Endodermal cell (in vitro differentiated cells): Measurements from ENCODE around the gene OR10A2. TPM values are rescaled to one million over a fixed set of nuclear protein-coding genes. Genes with fewer than 3 reads are reported as not detected.

Experiments
- DNase-seq: peaks from one replicate; pipeline ENCODE4 v3.0.0-alpha.2; 2017
- H3K27ac ChIP-seq: 2 replicates; pipeline ENCODE4 v1.5.1; 2013; ENCODE audit warnings: mild to moderate bottlenecking, low read depth, low read length, moderate library complexity
- H3K27me3 ChIP-seq: 2 replicates; pipeline ENCODE4 v1.6.1; 2013; ENCODE audit warnings: mild to moderate bottlenecking, low read length, moderate library complexity; ENCODE audit not compliant: insufficient read depth, control insufficient read depth, poor library complexity, severe bottlenecking
- H3K36me3 ChIP-seq: 2 replicates; pipeline ENCODE4 v1.7.0; 2013; ENCODE audit warnings: mild to moderate bottlenecking, low read length, moderate library complexity; ENCODE audit not compliant: control insufficient read depth, insufficient read depth
- H3K4me1 ChIP-seq: one replicate; pipeline ENCODE4 v1.7.0; 2013; ENCODE audit warnings: low read length; ENCODE audit not compliant: control insufficient read depth, insufficient read depth
- H3K4me3 ChIP-seq: 2 replicates; pipeline ENCODE4 v1.5.1; 2013; ENCODE audit warnings: mild to moderate bottlenecking, low read length, moderate library complexity
- H3K9ac ChIP-seq: 2 replicates; pipeline ENCODE4 v1.6.1; 2013; ENCODE audit warnings: mild to moderate bottlenecking, low read length, moderate library complexity; ENCODE audit not compliant: poor library complexity, severe bottlenecking; ENCODE audit errors: extremely low read depth
- H3K9me3 ChIP-seq: 2 replicates; pipeline ENCODE4 v1.6.1; 2013; ENCODE audit warnings: mild to moderate bottlenecking, low read length, moderate library complexity; ENCODE audit not compliant: control insufficient read depth
- H3K27ac Mint-ChIP-seq: 2 replicates; pipeline ENCODE4 v1.8.0; 2020; ENCODE audit warnings: mixed read lengths
- H3K27me3 Mint-ChIP-seq: 2 replicates; pipeline ENCODE4 v1.8.0; 2021; ENCODE audit warnings: mild to moderate bottlenecking, mixed read lengths; ENCODE audit not compliant: insufficient read depth
- H3K36me3 Mint-ChIP-seq: 2 replicates; pipeline ENCODE4 v1.8.0; 2020; ENCODE audit warnings: low read depth, mixed read lengths
- H3K4me1 Mint-ChIP-seq: 2 replicates; pipeline ENCODE4 v1.8.0; 2020; ENCODE audit warnings: mixed read lengths
- H3K4me3 Mint-ChIP-seq: 2 replicates; pipeline ENCODE4 v1.8.0; 2020; ENCODE audit warnings: mild to moderate bottlenecking, moderate library complexity, mixed read lengths
- H3K9me3 Mint-ChIP-seq: 2 replicates; pipeline ENCODE4 v1.8.0; 2020; ENCODE audit warnings: mild to moderate bottlenecking, mixed read lengths
- CTCF ChIP-seq: fragments of 200-600 bp; sonication (generic); conservative IDR thresholded peaks from 2 replicates; pipeline ENCODE4 v1.5.0; 2021; ENCODE audit warnings: antibody characterized with exemption, mild to moderate bottlenecking
- WGBS, 2 experiments: methylation state at CpG; one replicate each; pipeline versions ENCODE4 v1.1.5 to v1.1.7; 2013; ENCODE audit warnings: missing lambda C conversion rate in 2 of 2, mixed read lengths in 1 of 2; ENCODE audit not compliant: insufficient coverage in 1 of 2, insufficient read length in 1 of 2; 5-methylcytosine and 5-hydroxymethylcytosine counted together
- total RNA-seq, 2 donors: library from RNA; stranded (reverse); fragmentation: NEBNext Ultra II Directional in 1 of 2; extraction: Animal tissue kit (Norgen Biotek cat#: 25700) in 1 of 2; gene quantifications; 2 replicates in 1 of 2; 3 replicates in 1 of 2; pipeline ENCODE4 v1.2.1, GENCODE V29; 2021

OR10A2 gene
- total RNA-seq, 2 donors from 2014 or later: not detected

DNA sequence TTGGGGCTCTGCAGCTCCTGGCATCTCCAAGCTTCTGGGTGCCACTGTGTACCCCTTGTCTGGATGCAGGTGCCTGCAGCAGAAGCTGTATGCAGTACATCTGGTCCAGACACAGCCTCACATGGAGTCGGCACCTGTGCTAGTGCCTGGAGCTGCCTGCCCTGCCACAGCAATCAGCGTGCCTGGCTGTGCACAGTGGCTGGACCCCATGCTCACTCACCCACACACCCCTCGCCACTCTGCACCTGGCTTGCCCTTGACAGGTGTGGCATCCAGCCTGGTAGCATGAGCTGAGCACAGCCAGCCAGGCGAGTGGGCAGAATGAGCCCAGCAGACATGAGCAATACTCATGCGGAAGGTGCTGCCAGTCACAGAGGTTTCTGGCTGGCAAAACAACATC is 43.9 kb upstream of the OR10A2 start:
- peaks cover 11% of the 10 kb centered on the region for H3K9me3 ChIP-seq
- H3K4me3 Mint-ChIP-seq: no peak overlapping the region
- no peaks in the 10 kb centered on the region for H3K9me3 Mint-ChIP-seq
- H3K27ac ChIP-seq: no peak overlapping the region
- H3K27me3 ChIP-seq: no peaks in the 10 kb centered on the region
- TF ChIP-seq CTCF: no peak
- 87 to 100% methylated on average over 3 to 5 of the region's 5 CpGs for WGBS, 2 experiments
- H3K4me1 Mint-ChIP-seq: no peaks in the 10 kb centered on the region
- H3K27me3 Mint-ChIP-seq: no peaks in the 10 kb centered on the region
- H3K36me3 Mint-ChIP-seq: no peaks in the 10 kb centered on the region
- H3K9ac ChIP-seq: no peak overlapping the region
- no peak for DNase-seq
- H3K27ac Mint-ChIP-seq: no peak overlapping the region
- no peak overlapping the region for H3K4me3 ChIP-seq
- H3K4me1 ChIP-seq: no peaks in the 10 kb centered on the region
- no peaks in the 10 kb centered on the region for H3K36me3 ChIP-seq

DNA sequence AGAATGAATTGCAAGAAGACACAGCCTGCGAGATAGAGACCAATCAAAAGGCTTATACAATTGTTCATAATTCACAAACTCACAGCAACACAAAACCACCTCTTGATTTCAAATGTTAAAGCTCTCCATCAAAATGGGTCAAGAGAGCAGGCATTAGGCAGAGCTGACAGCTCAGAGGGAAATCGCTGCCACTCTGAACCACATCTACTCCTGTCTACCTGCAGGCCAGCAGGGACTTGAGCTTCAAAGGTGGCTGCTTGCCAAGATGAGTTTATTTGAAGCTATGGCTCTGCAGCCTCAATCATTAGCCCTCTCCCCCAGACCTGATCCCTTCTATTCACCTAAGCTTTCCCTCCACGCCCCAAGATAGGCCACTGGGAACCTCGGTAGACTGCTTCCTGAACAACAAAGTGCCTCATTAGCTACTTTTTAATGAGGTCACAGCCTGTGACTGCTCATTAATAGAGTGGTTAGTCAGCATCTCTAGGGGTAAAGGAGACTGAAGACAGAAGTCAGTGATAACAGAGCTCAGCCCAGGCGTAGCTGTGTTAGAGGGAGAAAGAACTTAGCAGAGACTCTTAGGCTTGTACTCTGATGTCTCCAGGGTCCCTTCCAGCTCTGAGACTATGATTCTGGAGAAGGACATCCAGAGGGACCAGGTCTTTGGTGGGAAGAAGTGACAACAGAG is 38.6 kb upstream of the OR10A2 start:
- no peaks in the 10 kb centered on the region for H3K4me1 Mint-ChIP-seq
- TF ChIP-seq CTCF: no peak
- no peaks in the 10 kb centered on the region for H3K27me3 ChIP-seq
- no peaks in the 10 kb centered on the region for H3K4me1 ChIP-seq
- WGBS, 2 experiments: 82 to 94% methylated on average over 2 to 5 of the region's 5 CpGs
- no peaks in the 10 kb centered on the region for H3K9me3 Mint-ChIP-seq
- DNase-seq: no peak
- no peak overlapping the region for H3K4me3 Mint-ChIP-seq
- H3K36me3 ChIP-seq: no peaks in the 10 kb centered on the region
- H3K9me3 ChIP-seq: peaks cover 11% of the 10 kb centered on the region
- no peak overlapping the region for H3K27ac Mint-ChIP-seq
- no peaks in the 10 kb centered on the region for H3K36me3 Mint-ChIP-seq
- H3K27me3 Mint-ChIP-seq: no peaks in the 10 kb centered on the region
- no peak overlapping the region for H3K4me3 ChIP-seq
- no peak overlapping the region for H3K9ac ChIP-seq
- H3K27ac ChIP-seq: no peak overlapping the region

DNA sequence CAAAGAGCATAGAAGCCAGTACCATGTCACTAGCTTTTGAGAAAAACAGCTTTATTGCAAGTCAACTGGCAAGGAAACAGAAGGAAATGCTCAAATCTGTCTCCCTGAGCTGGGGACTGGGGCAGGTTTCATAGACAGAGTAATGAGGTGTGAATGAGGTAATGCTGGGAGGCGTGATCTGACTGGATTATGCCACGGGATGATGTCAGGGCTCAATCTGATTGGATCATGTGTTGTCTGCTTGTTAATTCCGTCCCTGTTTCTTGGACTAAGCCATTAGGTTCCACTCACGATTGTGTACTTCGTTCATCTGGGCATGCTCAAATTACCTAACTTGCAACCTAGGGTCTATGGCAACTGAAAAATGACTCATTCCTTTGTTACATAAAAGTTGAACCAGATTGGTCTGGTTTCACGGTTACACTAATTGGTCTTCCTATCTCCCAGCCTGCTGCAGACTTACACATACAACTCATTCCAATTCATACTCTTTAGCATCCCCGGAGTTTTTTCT is 37.6 kb upstream of the OR10A2 start:
- H3K27ac Mint-ChIP-seq: no peak overlapping the region
- Histone ChIP-seq H3K9ac (no peak overlapping the region), H3K4me1 (no peaks in the 10 kb centered on the region), H3K27me3 (no peaks in the 10 kb centered on the region), H3K27ac (no peak overlapping the region), H3K9me3 (peaks cover 6% of the 10 kb centered on the region), H3K4me3 (no peak overlapping the region), H3K36me3 (no peaks in the 10 kb centered on the region)
- no peaks in the 10 kb centered on the region for H3K4me1 Mint-ChIP-seq
- WGBS, 2 experiments: 91 to 98% methylated on average over 7 of the region's 7 CpGs
- no peaks in the 10 kb centered on the region for H3K27me3 Mint-ChIP-seq
- DNase-seq: no peak
- no peak overlapping the region for H3K4me3 Mint-ChIP-seq
- no peaks in the 10 kb centered on the region for H3K36me3 Mint-ChIP-seq
- TF ChIP-seq CTCF: no peak
- no peaks in the 10 kb centered on the region for H3K9me3 Mint-ChIP-seq
